ENCODE data around the gene SYT15B. TPM values are rescaled to one million over a fixed set of nuclear protein-coding genes. Genes with fewer than 3 reads are reported as not detected.
"Not testable (repeated sequence)": the region's sequence is repeated elsewhere in the genome, so short reads cannot be mapped to it uniquely, and the experiment has no call there.

The SYT15B gene
- polyA plus RNA-seq, 2 donors, result 0.67 to 1.3 TPM

- H3K36me3 ChIP-seq (ENCODE audit: control insufficient read depth in 2 of 2, insufficient read depth in 2 of 2, low read length in 1 of 2); H3K4me1 ChIP-seq (ENCODE audit: control insufficient read depth in 2 of 2, insufficient read depth in 2 of 2, low read length in 1 of 2); H3K27me3 ChIP-seq (ENCODE audit: control insufficient read depth in 1 of 2, insufficient read depth in 2 of 2, low read length in 2 of 2); H3K4me3 ChIP-seq (ENCODE audit: low read depth in 1 of 2, low read length in 2 of 2); H3K27ac ChIP-seq (ENCODE audit: low read depth in 2 of 2, low read length in 1 of 2); H3K9me3 ChIP-seq (ENCODE audit: control insufficient read depth in 2 of 2, insufficient read depth in 1 of 2, low read depth in 1 of 2, low read length in 1 of 2): not testable (repeated sequence)
- no CpG with 5 or more reads among the region's 5 CpGs for WGBS, 2 donors
Measured at GRCh38 chr10:47730911-47731310, 32.5 kb downstream of the SYT15B start.

GRCh38 chr10:47725740-47726139 is 37.7 kb downstream of the SYT15B start:
- H3K4me3 ChIP-seq (ENCODE audit: low read depth in 1 of 2, low read length in 2 of 2); H3K27ac ChIP-seq (ENCODE audit: low read depth in 2 of 2, low read length in 1 of 2); H3K9me3 ChIP-seq (ENCODE audit: control insufficient read depth in 2 of 2, insufficient read depth in 1 of 2, low read depth in 1 of 2, low read length in 1 of 2); H3K27me3 ChIP-seq (ENCODE audit: control insufficient read depth in 1 of 2, insufficient read depth in 2 of 2, low read length in 2 of 2); H3K36me3 ChIP-seq (ENCODE audit: control insufficient read depth in 2 of 2, insufficient read depth in 2 of 2, low read length in 1 of 2); H3K4me1 ChIP-seq (ENCODE audit: control insufficient read depth in 2 of 2, insufficient read depth in 2 of 2, low read length in 1 of 2): not testable (repeated sequence)
- WGBS, 2 donors, result no CpG with 5 or more reads among the region's 6 CpGs

GRCh38 chr10:47725047-47725446 is 38.3 kb downstream of the SYT15B start:
- H3K27me3 ChIP-seq (ENCODE audit: control insufficient read depth in 1 of 2, insufficient read depth in 2 of 2, low read length in 2 of 2); H3K4me1 ChIP-seq (ENCODE audit: control insufficient read depth in 2 of 2, insufficient read depth in 2 of 2, low read length in 1 of 2); H3K27ac ChIP-seq (ENCODE audit: low read depth in 2 of 2, low read length in 1 of 2); H3K36me3 ChIP-seq (ENCODE audit: control insufficient read depth in 2 of 2, insufficient read depth in 2 of 2, low read length in 1 of 2); H3K4me3 ChIP-seq (ENCODE audit: low read depth in 1 of 2, low read length in 2 of 2); H3K9me3 ChIP-seq (ENCODE audit: control insufficient read depth in 2 of 2, insufficient read depth in 1 of 2, low read depth in 1 of 2, low read length in 1 of 2): not testable (repeated sequence)
- no CpG with 5 or more reads among the region's 3 CpGs for WGBS, 2 donors

GRCh38 chr10:47724119-47724518 is 39.3 kb downstream of the SYT15B start:
- not testable (repeated sequence) for H3K9me3 ChIP-seq (ENCODE audit: control insufficient read depth in 2 of 2, insufficient read depth in 1 of 2, low read depth in 1 of 2, low read length in 1 of 2); H3K4me3 ChIP-seq (ENCODE audit: low read depth in 1 of 2, low read length in 2 of 2); H3K27me3 ChIP-seq (ENCODE audit: control insufficient read depth in 1 of 2, insufficient read depth in 2 of 2, low read length in 2 of 2); H3K4me1 ChIP-seq (ENCODE audit: control insufficient read depth in 2 of 2, insufficient read depth in 2 of 2, low read length in 1 of 2); H3K36me3 ChIP-seq (ENCODE audit: control insufficient read depth in 2 of 2, insufficient read depth in 2 of 2, low read length in 1 of 2); H3K27ac ChIP-seq (ENCODE audit: low read depth in 2 of 2, low read length in 1 of 2)
- 78 to 79% methylated on average over 3 to 5 of the region's 6 CpGs for WGBS, 2 donors

GRCh38 chr10:47723362-47723761 is 40.0 kb downstream of the SYT15B start:
- H3K4me1 ChIP-seq (ENCODE audit: control insufficient read depth in 2 of 2, insufficient read depth in 2 of 2, low read length in 1 of 2); H3K27me3 ChIP-seq (ENCODE audit: control insufficient read depth in 1 of 2, insufficient read depth in 2 of 2, low read length in 2 of 2); H3K36me3 ChIP-seq (ENCODE audit: control insufficient read depth in 2 of 2, insufficient read depth in 2 of 2, low read length in 1 of 2); H3K4me3 ChIP-seq (ENCODE audit: low read depth in 1 of 2, low read length in 2 of 2); H3K9me3 ChIP-seq (ENCODE audit: control insufficient read depth in 2 of 2, insufficient read depth in 1 of 2, low read depth in 1 of 2, low read length in 1 of 2); H3K27ac ChIP-seq (ENCODE audit: low read depth in 2 of 2, low read length in 1 of 2): not testable (repeated sequence)
- WGBS, 2 donors, result 90 to 93% methylated on average over 2 of the region's 3 CpGs

- 88 to 98% methylated on average over 4 of the region's 8 CpGs for WGBS, 2 donors
- H3K36me3 ChIP-seq (ENCODE audit: control insufficient read depth in 2 of 2, insufficient read depth in 2 of 2, low read length in 1 of 2), result not testable (repeated sequence)
Measured at GRCh38 chr10:47717011-47717769, 46.2 kb downstream of the SYT15B start.

More at GRCh38 chr10:47717011-47717769, 46.2 kb downstream of the SYT15B start:
- H3K27me3 ChIP-seq (ENCODE audit: control insufficient read depth in 1 of 2, insufficient read depth in 2 of 2, low read length in 2 of 2); H3K4me1 ChIP-seq (ENCODE audit: control insufficient read depth in 2 of 2, insufficient read depth in 2 of 2, low read length in 1 of 2); H3K9me3 ChIP-seq (ENCODE audit: control insufficient read depth in 2 of 2, insufficient read depth in 1 of 2, low read depth in 1 of 2, low read length in 1 of 2); H3K27ac ChIP-seq (ENCODE audit: low read depth in 2 of 2, low read length in 1 of 2); H3K4me3 ChIP-seq (ENCODE audit: low read depth in 1 of 2, low read length in 2 of 2): not testable (repeated sequence)

Other genes starting within 250 kb of the SYT15B start
- gene AGAP9, start 240.0 kb downstream of the SYT15B start, polyA plus RNA-seq, result 10 to 100 TPM in 1 of 2 donors, 1 to 10 TPM in 1; 3.7 to 19.8 TPM
- under 1 TPM in 1 of 2 donors, not detected in 1; 0.04 TPM for gene NPY4R2, start 155.1 kb upstream of the SYT15B start, polyA plus RNA-seq
- gene FAM25C, start 236.2 kb upstream of the SYT15B start, polyA plus RNA-seq, result not detected